Nephron (organoid): Measurements from ENCODE around the gene PIM3.

Experiments
- H3K27ac Mint-ChIP-seq, 3 experiments: 2 replicates each; pipeline ENCODE4 v1.8.0; 2020; ENCODE audit warnings: mixed read lengths in 3 of 3, mild to moderate bottlenecking in 2 of 3, moderate library complexity in 1 of 3
- H3K27me3 Mint-ChIP-seq: 2 replicates; pipeline ENCODE4 v1.8.0; 2021; ENCODE audit warnings: low read depth, mild to moderate bottlenecking, moderate library complexity, mixed read lengths
- H3K36me3 Mint-ChIP-seq: 2 replicates; pipeline ENCODE4 v1.8.0; 2020; ENCODE audit warnings: low read depth, mixed read lengths
- H3K4me1 Mint-ChIP-seq: 2 replicates; pipeline ENCODE4 v1.8.0; 2020; ENCODE audit warnings: mixed read lengths
- H3K4me3 Mint-ChIP-seq, 3 experiments: 2 replicates each; pipeline ENCODE4 v1.8.0; 2020; ENCODE audit warnings: mild to moderate bottlenecking in 3 of 3, mixed read lengths in 3 of 3, moderate library complexity in 2 of 3
- H3K9me3 Mint-ChIP-seq: 2 replicates; pipeline ENCODE4 v1.8.0; 2020; ENCODE audit warnings: mixed read lengths
- CTCF ChIP-seq, 3 experiments: fragments of 200-600 bp; sonication (generic); IDR thresholded peaks; one replicate each; pipeline ENCODE4 v1.5.0; 2021; ENCODE audit warnings: antibody characterized with exemption in 3 of 3; ENCODE audit not compliant: unreplicated experiment in 3 of 3

The PIM3 gene

GRCh38 chr22:49960159-49961004 lies at the start of gene PIM3:
TSS of gene PIM3 (plus strand) at chr22:49960772. CDS start at chr22:49960948, 176 bp downstream.
- H3K4me3 Mint-ChIP-seq, result peak within 1 kb of the TSS; percentile 84 to 86 (median 85)

GRCh38 chr22:49911881-49912625 lies 48.5 kb upstream of the PIM3 start:
- Mint-ChIP-seq H3K4me1 (no peaks in the 10 kb centered on the region), H3K27me3 (peaks cover 3% of the 10 kb centered on the region), H3K27ac (no peak overlapping the region), H3K36me3 (peaks cover 25% of the 10 kb centered on the region), H3K4me3 (no peak overlapping the region), H3K9me3 (no peaks in the 10 kb centered on the region)
- TF ChIP-seq CTCF (IDR thresholded peaks at IDR 0.05; ENCODE audit: unreplicated experiment in 3 of 3), result no peak

More at GRCh38 chr22:49960159-49961004, at the start of gene PIM3:
- peaks cover 11% of the 10 kb centered on the region for H3K4me1 Mint-ChIP-seq
- H3K36me3 Mint-ChIP-seq, result peaks cover 6% of the 10 kb centered on the region
- TF ChIP-seq CTCF (IDR thresholded peaks at IDR 0.05; ENCODE audit: unreplicated experiment in 3 of 3), result no peak
- peaks cover 1% of the 10 kb centered on the region for H3K27me3 Mint-ChIP-seq
- H3K27ac Mint-ChIP-seq, result peak within 1 kb of the TSS in 2 of 3 experiments; percentile 52 to 72
- H3K9me3 Mint-ChIP-seq, result no peaks in the 10 kb centered on the region

GRCh38 chr22:49913026-49913425 lies 47.5 kb upstream of the PIM3 start:
- Mint-ChIP-seq H3K9me3 (no peaks in the 10 kb centered on the region), H3K27ac (no peak overlapping the region), H3K27me3 (peaks cover 3% of the 10 kb centered on the region), H3K4me1 (no peaks in the 10 kb centered on the region), H3K4me3 (no peak overlapping the region), H3K36me3 (peaks cover 17% of the 10 kb centered on the region)
- TF ChIP-seq CTCF (IDR thresholded peaks at IDR 0.05; ENCODE audit: unreplicated experiment in 3 of 3), result no peak

GRCh38 chr22:49913446-49913845 lies 47.1 kb upstream of the PIM3 start:
- H3K9me3 Mint-ChIP-seq, result no peaks in the 10 kb centered on the region
- H3K4me1 Mint-ChIP-seq, result no peaks in the 10 kb centered on the region
- peaks cover 3% of the 10 kb centered on the region for H3K27me3 Mint-ChIP-seq
- peaks cover 17% of the 10 kb centered on the region for H3K36me3 Mint-ChIP-seq
- peak overlapping the region in 1 of 3 experiments; percentile 37 for H3K27ac Mint-ChIP-seq
- no peak for TF ChIP-seq CTCF (IDR thresholded peaks at IDR 0.05; ENCODE audit: unreplicated experiment in 3 of 3)
- peak overlapping the region in 2 of 3 experiments; percentile 13 to 15 for H3K4me3 Mint-ChIP-seq

- TF ChIP-seq CTCF (IDR thresholded peaks at IDR 0.05; ENCODE audit: unreplicated experiment in 3 of 3), result no peak
- H3K4me3 Mint-ChIP-seq, result no peak overlapping the region
- peaks cover 3% of the 10 kb centered on the region for H3K27me3 Mint-ChIP-seq
- H3K36me3 Mint-ChIP-seq, result peaks cover 13% of the 10 kb centered on the region
- H3K9me3 Mint-ChIP-seq, result no peaks in the 10 kb centered on the region
- peak overlapping the region in 1 of 3 experiments; percentile 37 for H3K27ac Mint-ChIP-seq
- no peaks in the 10 kb centered on the region for H3K4me1 Mint-ChIP-seq
Observed at GRCh38 chr22:49914256-49914655, 46.3 kb upstream of the PIM3 start.
